A549 treated with ZK216348 at 1 μM for 4 hours (cell line): Measurements from ENCODE around the gene PKLR. TPM values are rescaled to one million over a fixed set of nuclear protein-coding genes. Genes with fewer than 3 reads are reported as not detected.

Source experiments
- total RNA-seq: library from RNA; stranded (reverse); fragments of 200-300 nt; extraction: Qiagen RNA extraction; gene quantifications from 5 replicates; pipeline ENCODE4 v1.2.3, GENCODE V29; 2022; ENCODE audit warnings: low read depth

The PKLR gene
- 0.07 TPM in 1 of 5 replicates, not detected in the others for total RNA-seq

GRCh38 chr1:155301342-155301841 is at the start of gene PKLR:
TSS of gene PKLR (minus strand) at chr1:155301438. CDS start at chr1:155301395, 43 bp downstream.

GRCh38 chr1:155320661-155321617 is 19.7 kb upstream of the PKLR start, which contains the start of gene RUSC1:
TSS of gene RUSC1 (plus strand) at chr1:155320894. CDS start at chr1:155321774, 880 bp downstream.

DNA sequence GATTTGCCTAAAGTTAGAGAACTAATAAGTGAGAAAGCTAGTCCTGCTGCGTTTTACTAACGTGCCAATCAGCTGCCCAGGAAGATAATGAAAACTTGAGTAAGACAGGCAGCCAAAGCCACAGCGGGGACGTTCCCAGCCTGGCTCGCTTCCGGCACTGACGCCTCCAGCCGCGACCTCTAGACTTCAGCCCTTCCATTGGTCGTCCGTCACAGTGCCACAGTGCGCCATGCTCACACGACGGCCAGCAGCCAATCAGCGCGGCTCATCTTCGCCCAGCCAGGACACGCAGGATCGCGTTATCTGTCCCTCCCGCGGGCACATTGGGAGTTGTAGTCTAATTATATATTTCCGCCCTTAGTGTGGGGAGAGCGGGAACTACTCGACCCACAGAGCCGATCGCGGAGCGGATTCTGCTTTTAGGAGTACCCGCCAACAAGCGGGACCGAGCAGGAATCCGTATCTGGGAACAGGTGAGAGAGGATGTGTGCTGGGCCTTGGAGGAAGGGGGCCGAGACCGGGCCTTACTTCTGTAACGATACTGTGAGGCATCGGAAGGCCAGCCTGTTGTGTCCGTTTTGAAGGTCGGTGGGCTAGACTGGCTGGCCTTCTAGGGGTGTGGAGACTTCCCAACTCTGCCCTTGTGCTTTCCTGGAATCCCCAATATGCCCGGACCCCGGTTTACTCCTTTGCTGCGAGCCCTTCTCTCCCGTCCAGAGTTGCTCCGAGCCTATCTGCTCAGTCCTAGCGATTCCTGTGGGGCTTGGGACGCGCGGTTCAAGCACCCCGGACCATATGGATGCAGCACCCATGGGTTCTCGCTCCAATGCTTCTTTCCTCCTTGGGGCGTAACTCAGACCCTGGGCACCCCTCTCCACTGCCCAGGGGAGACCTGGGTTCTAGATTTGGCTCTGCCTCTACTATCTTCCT is 7.5 kb upstream of the PKLR start, which contains the start of gene FDPS:
Gene FDPS (plus strand): TSS at position 374 of the 930 bp plus-strand sequence. CDS start 924 bp downstream, outside the sequence.

GRCh38 chr1:155277070-155277901 is 24.0 kb downstream of the PKLR start, which contains the start of gene HCN3:
TSS of gene HCN3 (plus strand) at chr1:155277463. CDS start at chr1:155277591, 128 bp downstream.

DNA sequence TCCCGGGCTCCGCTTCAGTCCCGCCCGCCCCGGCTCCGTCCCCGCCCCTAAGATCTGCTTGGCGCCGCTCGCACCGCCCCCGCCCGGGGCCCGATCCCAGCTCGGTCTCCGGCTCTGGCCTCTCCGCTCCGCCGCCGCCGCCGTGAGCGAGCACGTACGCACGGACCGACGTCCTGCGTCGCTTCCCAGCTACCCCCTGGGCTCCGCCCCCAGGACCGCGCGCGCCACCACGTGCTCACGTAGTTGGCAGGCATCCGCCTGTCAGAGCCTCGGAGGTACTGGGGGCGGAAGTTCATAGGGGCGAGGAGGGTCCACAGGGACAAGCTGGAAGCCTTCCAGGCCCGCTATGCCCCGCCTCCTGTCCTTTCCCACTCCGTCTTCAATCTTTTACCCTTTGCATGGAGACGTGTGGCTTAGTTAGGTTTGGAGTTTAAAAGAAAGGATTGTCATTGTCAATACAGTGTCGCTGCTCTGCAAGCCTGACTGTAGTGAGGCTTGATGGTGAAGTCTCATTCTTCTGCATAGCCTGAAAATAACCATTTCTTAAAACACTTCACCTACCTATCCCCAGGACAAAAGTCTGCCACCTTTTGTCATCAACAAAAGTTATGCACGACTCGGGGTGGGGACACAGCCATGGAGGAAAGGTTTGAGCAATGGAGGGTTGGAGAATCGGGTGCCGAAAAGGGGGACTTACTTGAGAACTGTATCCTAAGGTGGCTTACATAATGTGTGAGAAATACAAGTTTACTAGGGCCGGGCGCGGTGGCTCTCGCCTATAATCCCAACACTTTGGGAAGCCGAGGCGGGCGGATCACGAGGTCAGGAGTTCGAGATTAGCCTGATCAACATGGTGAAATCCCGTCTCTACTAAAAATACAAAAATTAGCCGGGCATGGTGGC is 27.6 kb downstream of the PKLR start, which contains the start of gene CLK2:
Gene CLK2 (minus strand): TSS at position 162 of the 903 bp plus-strand sequence. CDS start 2,527 bp downstream, outside the sequence.

DNA sequence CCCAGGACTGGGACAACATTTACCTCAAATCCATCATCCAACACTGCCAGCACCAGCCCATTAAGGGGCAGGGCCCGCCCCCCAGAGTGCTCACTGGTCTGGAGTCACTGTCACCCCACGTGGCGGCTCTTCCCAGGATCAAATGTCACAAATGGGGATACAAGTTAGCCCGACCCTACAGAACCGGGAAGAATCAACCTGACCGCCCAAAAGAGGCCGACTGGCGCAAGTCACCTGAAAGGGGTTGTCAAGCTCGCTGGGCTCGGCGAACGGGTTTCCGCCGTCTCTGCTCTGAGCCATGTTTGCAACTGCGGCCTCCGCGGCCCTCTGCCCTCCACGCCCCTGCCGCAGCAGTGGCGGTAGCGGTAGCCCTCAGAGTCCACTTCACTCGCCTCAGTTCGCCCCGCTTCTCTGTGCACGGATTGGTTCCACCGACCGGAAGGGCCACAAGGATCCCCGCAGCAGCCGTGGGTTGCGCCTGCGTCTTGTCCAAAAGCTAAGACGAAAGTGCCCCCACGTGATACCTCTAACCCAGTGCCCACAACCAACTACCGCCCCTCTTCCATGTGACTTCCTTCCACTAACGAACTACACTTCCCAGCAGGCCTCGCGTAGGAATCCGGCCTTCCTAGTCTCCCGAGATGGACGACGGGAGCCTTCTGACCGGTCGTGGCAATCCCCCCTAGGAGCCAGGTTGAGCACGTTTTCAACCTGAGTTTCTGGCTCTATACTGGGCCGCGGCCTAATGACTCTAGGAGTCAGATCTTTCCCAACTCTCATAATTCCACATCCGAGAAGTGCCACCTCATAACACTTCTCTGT is 39.2 kb downstream of the PKLR start, which contains the start of gene SCAMP3:
Gene SCAMP3 (minus strand): TSS at position 509 of the 822 bp plus-strand sequence. CDS start 209 bp downstream, at position 300.

GRCh38 chr1:155255243-155256007 is 45.8 kb downstream of the PKLR start, which contains the start of gene ENTREP3:
TSS of gene ENTREP3 (minus strand) at chr1:155255483. CDS start at chr1:155254877, 606 bp downstream.

Other genes starting within 250 kb of the PKLR start
- 7.5 to 11.6 TPM (median 10.4 TPM) in 5 replicates for gene EFNA4, start 237.7 kb downstream of the PKLR start, total RNA-seq
- gene EFNA3, start 222.6 kb downstream of the PKLR start, total RNA-seq, result 5.0 to 6.2 TPM (median 5.8 TPM) in 5 replicates
- gene EFNA1, start 173.6 kb downstream of the PKLR start, total RNA-seq, result 25.9 to 37.5 TPM (median 31.4 TPM) in 5 replicates
- gene SLC50A1, start 165.6 kb downstream of the PKLR start, total RNA-seq, result 30.3 to 36.9 TPM (median 34.9 TPM) in 5 replicates
- 48.3 to 103 TPM (median 102 TPM) in 5 replicates for gene DPM3, start 160.9 kb downstream of the PKLR start, total RNA-seq
- gene KRTCAP2, start 128.1 kb downstream of the PKLR start, total RNA-seq, result 165 to 271 TPM (median 248 TPM) in 5 replicates
- 1.0 to 3.1 TPM (median 1.8 TPM) in 5 replicates for gene TRIM46, start 127.6 kb downstream of the PKLR start, total RNA-seq
- 6.7 to 10.8 TPM (median 9.2 TPM) in 5 replicates for gene THBS3, start 93.5 kb downstream of the PKLR start, total RNA-seq
- 53.5 to 74.7 TPM (median 69.1 TPM) in 5 replicates for gene MTX1, start 92.7 kb downstream of the PKLR start, total RNA-seq
- 20.0 to 40.0 TPM (median 36.8 TPM) in 5 replicates for gene ENTREP3, start 46.0 kb downstream of the PKLR start, total RNA-seq
- gene SCAMP3, start 39.1 kb downstream of the PKLR start, total RNA-seq, result 79.1 to 127 TPM (median 126 TPM) in 5 replicates
- gene CLK2, start 27.9 kb downstream of the PKLR start, total RNA-seq, result 20.3 to 31.8 TPM (median 29.7 TPM) in 5 replicates
- 2.0 to 6.6 TPM (median 5.5 TPM) in 5 replicates for gene HCN3, start 24.0 kb downstream of the PKLR start, total RNA-seq
- 159 to 192 TPM (median 173 TPM) in 5 replicates for gene FDPS, start 7.4 kb upstream of the PKLR start, total RNA-seq
- gene RUSC1, start 19.5 kb upstream of the PKLR start, total RNA-seq, result 31.4 to 61.5 TPM (median 56.9 TPM) in 5 replicates